Esophagus mucosa (tissue), 1 donor: ENCODE data around the gene TMEM238L. TPM values are rescaled to one million over a fixed set of nuclear protein-coding genes. Genes with fewer than 3 reads are reported as not detected.
A peak's percentile ranks its signal among the peaks of the same experiment; 100 is the strongest.
"Not testable (repeated sequence)": the region's sequence is repeated elsewhere in the genome, so short reads cannot be mapped to it uniquely, and the experiment has no call there.

Experiments
- ATAC-seq: fragments of 200-7000 bp; cut with Tn5 transposase; one replicate; pipeline ENCODE4 v1.9.1; 2020
- total RNA-seq: library from RNA; stranded (reverse); gene quantifications from one replicate; pipeline ENCODE4 v1.2.4, GENCODE V29; 2023
- donor health status: DM: yes; HTN: yes; CAD: no.

The TMEM238L gene
- total RNA-seq: 2.3 TPM

- ATAC-seq: peak; percentile 40
Measured at GRCh38 chr17:10803830-10804475, at the start of gene TMEM238L. TSS of gene TMEM238L (minus strand) at chr17:10804099. CDS start at chr17:10803963, 136 bp downstream.

- ATAC-seq: not testable (repeated sequence)
Measured at GRCh38 chr17:10846636-10847035, 42.7 kb upstream of the TMEM238L start.

GRCh38 chr17:10845388-10845751 lies 41.5 kb upstream of the TMEM238L start:
- no peak for ATAC-seq

- ATAC-seq: peak; percentile 93
Measured at GRCh38 chr17:10844621-10845387, 40.9 kb upstream of the TMEM238L start.

- no peak for ATAC-seq
Measured at GRCh38 chr17:10843811-10844210, 39.9 kb upstream of the TMEM238L start.

GRCh38 chr17:10842658-10843057 lies 38.8 kb upstream of the TMEM238L start:
- ATAC-seq: no peak

- no peak for ATAC-seq
Measured at GRCh38 chr17:10838682-10839081, 34.8 kb upstream of the TMEM238L start.

- no peak for ATAC-seq
Measured at GRCh38 chr17:10837921-10838320, 34.0 kb upstream of the TMEM238L start, which contains the start of gene PIRT. TSS of gene PIRT (minus strand) at chr17:10838087. CDS start at chr17:10825645, 12,442 bp downstream.

- peak; percentile 35 for ATAC-seq
Measured at GRCh38 chr17:10836966-10837590, 33.2 kb upstream of the TMEM238L start.

- no peak for ATAC-seq
Measured at GRCh38 chr17:10836145-10836544, 32.2 kb upstream of the TMEM238L start.

GRCh38 chr17:10831696-10832095 lies 27.8 kb upstream of the TMEM238L start:
- no peak for ATAC-seq

- no peak for ATAC-seq
Measured at GRCh38 chr17:10827898-10828552, 24.1 kb upstream of the TMEM238L start.

GRCh38 chr17:10824874-10825273 lies 21.0 kb upstream of the TMEM238L start:
- no peak for ATAC-seq

GRCh38 chr17:10821770-10822169 lies 17.9 kb upstream of the TMEM238L start:
- ATAC-seq: no peak

GRCh38 chr17:10821054-10821453 lies 17.2 kb upstream of the TMEM238L start:
- ATAC-seq: peak; percentile 25

GRCh38 chr17:10815319-10815718 lies 11.4 kb upstream of the TMEM238L start:
- peak; percentile 73 for ATAC-seq

GRCh38 chr17:10814075-10814474 lies 10.2 kb upstream of the TMEM238L start:
- no peak for ATAC-seq

GRCh38 chr17:10812674-10813073 lies 8.8 kb upstream of the TMEM238L start:
- peak; percentile 28 for ATAC-seq

- ATAC-seq: no peak
Measured at GRCh38 chr17:10809605-10810004, 5.7 kb upstream of the TMEM238L start.

- peak; percentile 94 for ATAC-seq
Measured at GRCh38 chr17:10807704-10808128, 3.8 kb upstream of the TMEM238L start.

- no peak for ATAC-seq
Measured at GRCh38 chr17:10806545-10807262, 2.8 kb upstream of the TMEM238L start.

GRCh38 chr17:10805911-10806310 lies 2.0 kb upstream of the TMEM238L start:
- no peak for ATAC-seq
